NCI-H748 (cell line): ENCODE data around the gene GGA3.
"Not testable (repeated sequence)": the region's sequence is repeated elsewhere in the genome, so short reads cannot be mapped to it uniquely, and the experiment has no call there.

Experiments
- DNase-seq: peaks from one replicate; lab custom pipeline; 2025; ENCODE audit not compliant: unreplicated experiment; lab: John Stamatoyannopoulos, UW

Gene GGA3

DNA sequence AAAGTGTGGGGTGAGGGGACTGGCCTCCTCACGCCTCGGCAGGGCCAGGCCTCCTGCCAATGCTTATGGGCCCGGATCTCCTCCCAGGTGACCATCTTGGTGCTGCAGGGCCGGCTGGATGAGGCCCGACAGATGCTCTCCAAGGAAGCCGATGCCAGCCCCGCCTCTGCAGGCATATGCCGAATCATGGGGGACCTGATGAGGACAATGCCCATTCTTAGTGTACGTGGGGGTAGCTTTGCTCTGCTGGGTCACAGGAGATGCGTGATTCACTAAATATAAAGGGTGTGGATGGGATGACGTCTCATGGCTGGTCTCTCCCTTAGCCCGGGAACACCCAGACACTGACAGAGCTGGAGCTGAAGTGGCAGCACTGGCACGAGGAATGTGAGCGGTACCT is 36.4 kb downstream of the GGA3 start:
- no peak for DNase-seq

DNA sequence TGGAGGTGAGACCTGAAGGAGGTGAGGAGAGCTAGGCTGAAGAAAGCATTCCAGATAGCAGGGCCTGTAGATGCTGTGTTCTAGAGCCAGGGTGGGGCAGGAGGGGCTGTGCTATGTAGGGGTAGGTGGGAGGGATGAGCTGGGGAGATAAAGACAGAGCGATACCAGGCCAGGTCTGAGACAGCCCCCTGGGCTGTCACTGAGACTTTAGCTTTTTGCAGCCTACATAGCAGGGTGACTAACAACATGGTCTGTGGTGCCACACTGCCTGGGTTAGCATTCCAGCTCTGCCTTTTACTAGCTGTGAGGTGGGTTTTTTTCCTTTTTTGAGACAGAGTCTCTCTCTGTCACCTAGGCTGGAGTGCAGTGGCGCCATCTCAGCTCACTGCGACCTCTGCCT is 41.6 kb downstream of the GGA3 start:
- no peak for DNase-seq

- DNase-seq = no peak
Observed at GRCh38 chr17:75218131-75218530, 43.3 kb downstream of the GGA3 start.

- no peak for DNase-seq
Observed at GRCh38 chr17:75209061-75209460, 52.3 kb downstream of the GGA3 start.

- DNase-seq = no peak
Observed at GRCh38 chr17:75208161-75208560, 53.2 kb downstream of the GGA3 start.

DNA sequence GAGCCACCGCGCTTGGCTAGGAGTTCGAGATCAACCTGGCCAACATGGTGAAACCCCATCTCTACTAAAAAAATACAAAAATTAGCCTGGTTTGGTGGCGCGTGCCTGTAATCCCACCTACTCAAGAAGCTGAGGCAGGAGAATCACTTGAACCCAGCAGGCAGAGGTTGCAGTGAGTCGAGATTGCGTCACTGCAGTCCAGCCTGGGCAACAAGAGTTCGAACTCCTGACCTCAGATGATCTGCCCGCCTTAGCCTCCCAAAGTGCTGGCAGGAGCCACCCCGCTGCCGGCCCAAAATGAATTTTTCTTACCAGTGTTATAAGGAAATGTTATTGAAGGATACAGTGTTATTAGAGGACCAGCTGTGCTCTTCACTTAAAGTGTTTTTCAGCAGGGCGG is 53.6 kb downstream of the GGA3 start:
- no peak for DNase-seq

- DNase-seq = not testable (repeated sequence)
Observed at GRCh38 chr17:75207050-75207407, 54.4 kb downstream of the GGA3 start.

GRCh38 chr17:75205793-75206163 is 55.6 kb downstream of the GGA3 start:
- DNase-seq = no peak

- peak; percentile 92 for DNase-seq
Observed at GRCh38 chr17:75205037-75205792, 56.2 kb downstream of the GGA3 start, which contains the start of gene NUP85. Gene NUP85, plus strand, starts transcription at chr17:75205679. Its CDS starts 83 bp downstream, at chr17:75205762.

DNA sequence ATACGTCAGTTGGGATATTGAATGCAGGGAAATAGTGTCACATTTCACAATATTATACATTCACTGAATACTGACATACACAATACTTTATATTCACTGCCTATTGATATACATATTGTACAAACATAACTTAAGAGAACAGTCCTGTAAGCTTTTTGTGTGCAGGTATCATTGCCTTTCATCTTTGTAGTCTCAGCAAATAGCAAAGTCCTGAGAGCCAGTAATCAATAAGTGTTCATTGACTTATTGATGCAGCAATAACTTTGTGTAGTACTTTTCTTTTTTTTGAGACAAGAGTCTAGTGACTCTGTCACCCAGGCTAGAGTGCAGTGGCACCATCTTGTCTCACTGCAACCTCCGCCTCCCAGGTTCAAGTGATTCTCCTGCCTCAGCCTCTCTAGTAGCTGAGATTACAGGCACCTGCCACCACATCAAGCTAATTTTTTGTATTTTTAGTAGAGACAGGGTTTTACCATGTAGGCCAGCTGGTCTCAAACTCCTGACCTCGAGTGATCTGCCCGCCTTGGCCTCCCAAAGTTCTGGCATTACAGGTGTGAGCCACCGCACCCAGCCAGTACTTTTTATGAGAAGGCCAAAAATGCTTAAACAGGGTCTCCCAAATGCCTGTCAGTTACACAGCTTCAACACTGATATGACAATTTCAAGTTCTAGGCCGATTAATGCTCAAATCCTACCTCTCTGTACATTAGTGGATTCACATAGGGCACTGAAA is 61.4 kb downstream of the GGA3 start:
- no peak for DNase-seq

DNA sequence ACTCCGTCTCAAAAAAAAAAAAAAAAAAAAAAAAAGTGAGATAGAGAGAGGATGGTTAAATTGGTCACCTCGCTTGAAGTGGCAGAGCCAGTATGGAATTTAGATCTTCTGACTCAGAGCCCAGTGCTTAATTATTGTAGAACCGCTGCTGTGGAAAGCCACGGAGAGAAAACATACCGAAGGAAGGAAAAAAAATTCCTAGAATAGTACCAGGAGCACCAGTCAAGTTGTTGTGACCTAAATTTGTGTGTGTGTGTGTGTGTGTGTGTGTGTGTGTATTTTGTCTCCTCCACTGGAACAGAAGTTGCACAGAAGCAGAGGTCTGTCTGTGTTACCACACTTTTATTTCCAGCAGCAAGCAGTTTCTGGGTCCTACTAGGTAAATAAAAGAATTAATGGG is 66.5 kb downstream of the GGA3 start:
- no peak for DNase-seq

DNA sequence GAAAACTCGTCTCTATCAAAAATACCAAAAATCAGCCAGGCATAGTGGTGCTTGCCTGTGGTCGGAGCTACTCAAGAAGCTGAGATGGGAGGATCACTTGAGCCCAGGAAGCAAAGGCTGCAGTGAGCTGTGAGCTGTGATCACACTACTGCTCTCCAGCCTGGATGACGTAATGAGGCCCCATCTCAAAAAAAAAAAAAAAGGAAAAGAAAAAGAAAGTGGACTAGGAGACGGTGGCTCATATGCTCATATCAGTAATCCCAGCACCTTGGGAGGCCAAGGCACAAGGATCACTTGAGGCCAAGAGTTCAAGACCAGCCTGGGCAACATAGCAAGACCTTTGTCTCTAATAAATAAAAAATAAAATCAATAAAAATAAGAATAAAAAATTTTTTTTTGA is 69.8 kb downstream of the GGA3 start:
- no peak for DNase-seq

- no peak for DNase-seq
Observed at GRCh38 chr17:75188614-75189013, 72.8 kb downstream of the GGA3 start.
